Neural progenitor cell (in vitro differentiated cells): ENCODE measurements around the gene KRT77.

Experiments
- CTCF ChIP-seq: fragments of 200-600 bp; sonication (generic); IDR thresholded peaks from 2 replicates; pipeline ENCODE4 v1.5.1; 2017; ENCODE audit warnings: antibody characterized with exemption, mild to moderate bottlenecking
- EZH2 ChIP-seq: fragments of 200-600 bp; sonication (generic); IDR thresholded peaks from 2 replicates; pipeline ENCODE4 v1.6.1; 2017; ENCODE audit warnings: antibody characterized with exemption, mild to moderate bottlenecking, moderate library complexity
- EZH2phosphoT487 ChIP-seq: fragments of 200-600 bp; sonication (generic); IDR thresholded peaks from 2 replicates; pipeline ENCODE4 v1.6.1; 2017; ENCODE audit warnings: antibody characterized with exemption

GRCh38 chr12:52670961-52671360 is 32.4 kb downstream of the KRT77 start:
- TF ChIP-seq CTCF (no peak), EZH2 (no peak), EZH2phosphoT487 (no peak)
